H9 (cell line): ENCODE results near the gene AURKB. TPM values are rescaled to one million over a fixed set of nuclear protein-coding genes. Genes with fewer than 3 reads are reported as not detected.
A peak's percentile ranks its signal among the peaks of the same experiment; 100 is the strongest.
"Not testable (repeated sequence)": the region's sequence is repeated elsewhere in the genome, so short reads cannot be mapped to it uniquely, and the experiment has no call there.

Experiments
- DNase-seq: peaks from one replicate; pipeline ENCODE4 v3.0.0-alpha.2; 2017
- H2AFZ ChIP-seq: one replicate; pipeline ENCODE4 v1.6.1; 2013; ENCODE audit warnings: mild to moderate bottlenecking, low read length, control low read depth, moderate library complexity
- H2AK5ac ChIP-seq: 2 replicates; pipeline ENCODE4 v1.6.1; 2013; ENCODE audit warnings: low read length, control low read depth, mixed read lengths; ENCODE audit not compliant: insufficient read length
- H2BK120ac ChIP-seq: one replicate; pipeline ENCODE4 v1.6.1; 2013; ENCODE audit warnings: low read depth, mild to moderate bottlenecking, low read length, control low read depth, inconsistent platforms; ENCODE audit not compliant: poor library complexity, severe bottlenecking
- H2BK12ac ChIP-seq: 2 replicates; pipeline ENCODE4 v1.6.1; 2013; ENCODE audit warnings: low read length, control low read depth, mixed read lengths, low read depth; ENCODE audit not compliant: insufficient read length
- H2BK15ac ChIP-seq: 2 replicates; pipeline ENCODE4 v1.6.1; 2013; ENCODE audit warnings: low read depth, low read length, control low read depth
- H2BK20ac ChIP-seq: one replicate; pipeline ENCODE4 v1.6.1; 2013; ENCODE audit warnings: low read depth, mild to moderate bottlenecking, low read length, control low read depth, inconsistent platforms; ENCODE audit not compliant: poor library complexity, severe bottlenecking
- H2BK5ac ChIP-seq: 2 replicates; pipeline ENCODE4 v1.6.1; 2013; ENCODE audit warnings: low read length, control low read depth, mixed read lengths; ENCODE audit not compliant: insufficient read length
- H3K14ac ChIP-seq: 2 replicates; pipeline ENCODE4 v1.6.1; 2013; ENCODE audit warnings: low read length, control low read depth; ENCODE audit not compliant: insufficient read depth
- H3K18ac ChIP-seq: 2 replicates; pipeline ENCODE4 v1.6.1; 2013; ENCODE audit warnings: low read depth, mild to moderate bottlenecking, mixed read lengths, low read length, control low read depth; ENCODE audit not compliant: insufficient read length
- H3K23ac ChIP-seq: 2 replicates; pipeline ENCODE4 v1.6.1; 2013; ENCODE audit warnings: low read length, control low read depth, mixed read lengths, low read depth; ENCODE audit not compliant: insufficient read length
- H3K23me2 ChIP-seq: 2 replicates; pipeline ENCODE4 v1.6.1; 2013; ENCODE audit warnings: low read depth, mild to moderate bottlenecking, mixed read lengths, low read length, control low read depth; ENCODE audit not compliant: insufficient read length, poor library complexity, severe bottlenecking
- H3K27ac ChIP-seq: 2 replicates; pipeline ENCODE4 v1.5.1; 2013; ENCODE audit warnings: low read length, control low read depth, mixed read lengths, low read depth; ENCODE audit not compliant: insufficient read length
- H3K27me3 ChIP-seq: 2 replicates; pipeline ENCODE4 v1.6.1; 2013; ENCODE audit warnings: low read length, control low read depth, inconsistent platforms; ENCODE audit not compliant: insufficient read depth
- H3K4ac ChIP-seq: 2 replicates; pipeline ENCODE4 v1.6.1; 2013; ENCODE audit warnings: low read depth, mild to moderate bottlenecking, control low read depth, inconsistent platforms, low read length, moderate library complexity
- H3K4me1 ChIP-seq: 2 replicates; pipeline ENCODE4 v1.6.1; 2013; ENCODE audit warnings: low read length, control low read depth, inconsistent platforms; ENCODE audit not compliant: insufficient read depth
- H3K4me2 ChIP-seq: 2 replicates; pipeline ENCODE4 v1.6.1; 2013; ENCODE audit warnings: low read length, control low read depth, mixed read lengths; ENCODE audit not compliant: insufficient read length, insufficient read depth
- H3K56ac ChIP-seq: 2 replicates; pipeline ENCODE4 v1.6.1; 2013; ENCODE audit warnings: low read depth, mild to moderate bottlenecking, mixed read lengths, low read length, control low read depth; ENCODE audit not compliant: insufficient read length
- H3K79me1 ChIP-seq: 2 replicates; pipeline ENCODE4 v1.6.1; 2013; ENCODE audit warnings: low read depth, mild to moderate bottlenecking, moderate library complexity, low read length, control low read depth, inconsistent platforms; ENCODE audit not compliant: insufficient read depth, poor library complexity, severe bottlenecking
- H3K79me2 ChIP-seq: 2 replicates; pipeline ENCODE4 v1.6.1; 2013; ENCODE audit warnings: low read length, control low read depth, inconsistent platforms; ENCODE audit not compliant: insufficient read depth
- H3K9ac ChIP-seq: 2 replicates; pipeline ENCODE4 v1.6.1; 2013; ENCODE audit warnings: low read length, control low read depth, mixed read lengths; ENCODE audit not compliant: insufficient read length; ENCODE audit errors: extremely low read depth
- H3K9me3 ChIP-seq: one replicate; pipeline ENCODE4 v1.6.1; 2013; ENCODE audit warnings: low read depth, low read length, inconsistent platforms; ENCODE audit not compliant: control insufficient read depth
- H3T11ph ChIP-seq: one replicate; pipeline ENCODE4 v1.6.1; 2013; ENCODE audit warnings: mild to moderate bottlenecking, low read length, control low read depth, inconsistent platforms
- H4K20me1 ChIP-seq: one replicate; pipeline ENCODE4 v1.6.1; 2013; ENCODE audit not compliant: control insufficient read depth, insufficient read length, insufficient read depth
- H4K5ac ChIP-seq: 2 replicates; pipeline ENCODE4 v1.6.1; 2013; ENCODE audit warnings: low read depth, mild to moderate bottlenecking, mixed read lengths, low read length, control low read depth; ENCODE audit not compliant: insufficient read length
- H4K8ac ChIP-seq: replicated peaks from 2 replicates; pipeline ENCODE4 v1.6.1; 2013; ENCODE audit warnings: low read length, control low read depth, mixed read lengths, low read depth; ENCODE audit not compliant: insufficient read length
- H4K91ac ChIP-seq: 2 replicates; pipeline ENCODE4 v1.6.1; 2013; ENCODE audit warnings: low read depth, mild to moderate bottlenecking, moderate library complexity, mixed read lengths, low read length, control low read depth; ENCODE audit not compliant: insufficient read length
- H3K27ac Mint-ChIP-seq, 3 experiments: 2 replicates in 2 of 3; 3 replicates in 1 of 3; pipeline ENCODE4 v1.8.0; 2020 to 2021; ENCODE audit warnings: mixed read lengths in 3 of 3, mild to moderate bottlenecking in 1 of 3, moderate library complexity in 1 of 3
- H3K27me3 Mint-ChIP-seq: 2 replicates; pipeline ENCODE4 v1.8.0; 2021; ENCODE audit warnings: low read depth, mild to moderate bottlenecking, moderate library complexity, mixed read lengths
- H3K36me3 Mint-ChIP-seq, 3 experiments: 2 replicates in 2 of 3; 3 replicates in 1 of 3; pipeline ENCODE4 v1.8.0; 2020 to 2021; ENCODE audit warnings: low read depth in 3 of 3, mixed read lengths in 3 of 3; ENCODE audit not compliant: insufficient read depth in 1 of 3
- H3K4me1 Mint-ChIP-seq, 2 experiments: 2 replicates each; pipeline ENCODE4 v1.8.0; 2020; ENCODE audit warnings: mixed read lengths in 2 of 2
- H3K4me3 Mint-ChIP-seq, 2 experiments: 2 replicates in 1 of 2; 3 replicates in 1 of 2; pipeline ENCODE4 v1.8.0; 2020 to 2021; ENCODE audit warnings: mild to moderate bottlenecking in 2 of 2, mixed read lengths in 2 of 2, moderate library complexity in 1 of 2
- H3K9me3 Mint-ChIP-seq, 2 experiments: 2 replicates in 1 of 2; 3 replicates in 1 of 2; pipeline ENCODE4 v1.8.0; 2020; ENCODE audit warnings: mild to moderate bottlenecking in 2 of 2, mixed read lengths in 2 of 2, moderate library complexity in 1 of 2
- WGBS: extraction: QIAGEN DNeasy Blood & Tissue Kit; methylation state at CpG from one replicate; pipeline ENCODE4 v1.1.7; 2013; ENCODE audit warnings: missing lambda C conversion rate, low lambda C conversion rate, mixed read lengths; ENCODE audit not compliant: insufficient read length; ENCODE audit errors: extremely low coverage; 5-methylcytosine and 5-hydroxymethylcytosine counted together
- total RNA-seq: library from RNA; stranded (reverse); gene quantifications from 2 replicates; pipeline ENCODE4 v1.2.1, GENCODE V29; 2021
- TF ChIP-seq, protein P1 (sequence below): fragments of 200-600 bp; sonication (generic); conservative IDR thresholded peaks from 3 replicates; pipeline ENCODE4 v1.8.0; 2021; ENCODE audit warnings: antibody characterized with exemption, mild to moderate bottlenecking

AURKB gene
- total RNA-seq, 1 experiment from 2014 or later = 171 TPM

DNA sequence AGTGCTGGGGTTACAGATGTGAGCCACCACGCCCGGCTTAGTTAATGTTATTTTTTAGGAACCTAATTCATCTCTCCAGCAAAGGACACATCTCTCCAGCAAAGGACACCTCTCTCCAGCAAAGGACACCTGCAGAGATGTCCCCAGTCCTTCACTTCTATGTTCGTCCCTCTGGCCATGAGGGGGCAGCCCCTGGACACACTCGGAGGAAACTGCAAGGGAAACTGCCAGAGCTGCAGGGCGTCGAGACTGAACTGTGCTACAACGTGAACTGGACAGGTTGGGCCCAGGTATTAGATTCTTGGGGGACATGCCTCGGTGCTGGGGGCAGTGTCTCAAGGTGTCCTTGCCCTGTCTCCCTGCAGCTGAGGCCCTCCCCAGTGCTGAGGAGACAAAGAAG, 43.4 kb upstream of the AURKB start:
- no peak overlapping the region for H2BK15ac ChIP-seq
- peaks cover 9 to 12% of the 10 kb centered on the region in 2 experiments for H3K4me1 Mint-ChIP-seq
- no peak overlapping the region for H3K56ac ChIP-seq
- no peak overlapping the region for H3K4me3 Mint-ChIP-seq
- H3K14ac ChIP-seq = no peak overlapping the region
- H3K79me1 ChIP-seq = peaks cover 7% of the 10 kb centered on the region
- no peak overlapping the region for H4K8ac ChIP-seq
- H3K27me3 ChIP-seq = no peaks in the 10 kb centered on the region
- H3K4ac ChIP-seq = no peak overlapping the region
- peak overlapping the region in 1 of 3 experiments; percentile 72; a peak in 2 of 7 replicates for H3K27ac Mint-ChIP-seq
- H3K4me2 ChIP-seq = no peak overlapping the region
- no CpG with 5 or more reads among the region's 8 CpGs for WGBS
- no peak overlapping the region for H2BK12ac ChIP-seq
- no peaks in the 10 kb centered on the region for H3K9me3 ChIP-seq
- H3K36me3 Mint-ChIP-seq = peaks cover 32 to 55% (median 53%) of the 10 kb centered on the region in 3 experiments; a peak in 6 of 7 replicates
- H4K20me1 ChIP-seq = no peaks in the 10 kb centered on the region
- H3K23ac ChIP-seq = no peak overlapping the region
- peaks cover 25% of the 10 kb centered on the region; the same call in 1 of the 2 replicates for H3K79me2 ChIP-seq
- no peak overlapping the region for H2AFZ ChIP-seq
- no peak overlapping the region for H3K18ac ChIP-seq
- H4K91ac ChIP-seq = no peak overlapping the region
- H2BK20ac ChIP-seq = no peak overlapping the region
- no peak overlapping the region for H2BK5ac ChIP-seq
- no peak overlapping the region for H2AK5ac ChIP-seq
- H3K9ac ChIP-seq = no peak overlapping the region
- H3K27me3 Mint-ChIP-seq = no peaks in the 10 kb centered on the region
- H3K23me2 ChIP-seq = peaks cover 6% of the 10 kb centered on the region
- no peak overlapping the region for H4K5ac ChIP-seq
- H3K4me1 ChIP-seq = peaks cover 2% of the 10 kb centered on the region; the same call in 1 of the 2 replicates
- no peaks in the 10 kb centered on the region for H3K9me3 Mint-ChIP-seq
- no peak for DNase-seq
- TF ChIP-seq, protein P1, sequence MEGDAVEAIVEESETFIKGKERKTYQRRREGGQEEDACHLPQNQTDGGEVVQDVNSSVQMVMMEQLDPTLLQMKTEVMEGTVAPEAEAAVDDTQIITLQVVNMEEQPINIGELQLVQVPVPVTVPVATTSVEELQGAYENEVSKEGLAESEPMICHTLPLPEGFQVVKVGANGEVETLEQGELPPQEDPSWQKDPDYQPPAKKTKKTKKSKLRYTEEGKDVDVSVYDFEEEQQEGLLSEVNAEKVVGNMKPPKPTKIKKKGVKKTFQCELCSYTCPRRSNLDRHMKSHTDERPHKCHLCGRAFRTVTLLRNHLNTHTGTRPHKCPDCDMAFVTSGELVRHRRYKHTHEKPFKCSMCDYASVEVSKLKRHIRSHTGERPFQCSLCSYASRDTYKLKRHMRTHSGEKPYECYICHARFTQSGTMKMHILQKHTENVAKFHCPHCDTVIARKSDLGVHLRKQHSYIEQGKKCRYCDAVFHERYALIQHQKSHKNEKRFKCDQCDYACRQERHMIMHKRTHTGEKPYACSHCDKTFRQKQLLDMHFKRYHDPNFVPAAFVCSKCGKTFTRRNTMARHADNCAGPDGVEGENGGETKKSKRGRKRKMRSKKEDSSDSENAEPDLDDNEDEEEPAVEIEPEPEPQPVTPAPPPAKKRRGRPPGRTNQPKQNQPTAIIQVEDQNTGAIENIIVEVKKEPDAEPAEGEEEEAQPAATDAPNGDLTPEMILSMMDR = peak; percentile 28; the same call in 2 of the 3 replicates
- H3T11ph ChIP-seq = no peak overlapping the region
- no peak overlapping the region for H3K27ac ChIP-seq
- no peak overlapping the region for H2BK120ac ChIP-seq

DNA sequence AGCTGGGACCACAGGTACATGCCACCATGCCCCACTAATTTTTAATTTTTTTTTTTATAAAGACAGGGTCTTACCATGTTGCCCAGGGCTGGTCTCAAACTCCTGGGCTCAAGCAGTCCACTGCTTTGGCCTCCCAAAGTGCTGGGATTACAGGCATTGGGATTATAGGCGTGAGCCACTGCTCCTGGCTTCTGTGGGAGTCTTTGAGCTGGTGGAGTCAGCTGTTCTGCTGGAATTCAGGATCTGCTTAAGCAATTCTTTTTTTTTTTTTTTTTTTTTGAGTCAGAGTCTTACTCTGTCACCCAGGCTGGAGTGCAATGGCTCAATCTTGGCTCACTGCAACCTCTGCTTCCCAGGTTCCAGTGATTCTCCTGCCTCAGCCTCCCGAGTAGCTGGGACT, 41.0 kb upstream of the AURKB start:
- not testable (repeated sequence) for DNase-seq, H3K56ac ChIP-seq, H4K5ac ChIP-seq, H3K9me3 ChIP-seq, H3K4ac ChIP-seq, H2BK5ac ChIP-seq, H2BK120ac ChIP-seq, H3K27me3 Mint-ChIP-seq, H3K18ac ChIP-seq, H2BK15ac ChIP-seq, H4K20me1 ChIP-seq, H3K4me1 ChIP-seq, H3K23ac ChIP-seq, H4K91ac ChIP-seq, H3K79me1 ChIP-seq, H2BK20ac ChIP-seq, H3K4me3 Mint-ChIP-seq, H2AK5ac ChIP-seq, H2BK12ac ChIP-seq, H3K9me3 Mint-ChIP-seq, H3K27ac Mint-ChIP-seq, H2AFZ ChIP-seq, H3K23me2 ChIP-seq, H3K27me3 ChIP-seq, H3K9ac ChIP-seq, H3T11ph ChIP-seq, H4K8ac ChIP-seq, H3K27ac ChIP-seq, H3K4me2 ChIP-seq, H3K14ac ChIP-seq
- no CpG with 5 or more reads among the region's 2 CpGs for WGBS
- H3K4me1 Mint-ChIP-seq = peaks cover 9 to 12% of the 10 kb centered on the region in 2 experiments
- peaks cover 25% of the 10 kb centered on the region; the same call in 1 of the 2 replicates for H3K79me2 ChIP-seq
- peaks cover 26 to 32% (median 32%) of the 10 kb centered on the region in 3 experiments; a peak in 6 of 7 replicates for H3K36me3 Mint-ChIP-seq
